Pancreas (tissue), 10 donors: Measurements from ENCODE around the gene MED26. TPM values are rescaled to one million over a fixed set of nuclear protein-coding genes. Genes with fewer than 3 reads are reported as not detected.

Experiments
- ATAC-seq, 4 donors: fragments of 200-7000 bp; cut with Tn5 transposase; one replicate each; pipeline versions ENCODE4 v1.8.0 to v1.9.1; 2020; ENCODE audit warnings: mild to moderate bottlenecking in 4 of 4, moderate library complexity in 4 of 4
- DNase-seq, 6 donors: peaks; one replicate each; pipeline ENCODE4 v3.0.0-alpha.2; 2020
- FAIRE-seq: peaks from 2 replicates; lab custom pipeline; 2012; peaks lifted over from hg19 to GRCh38; lab: Jason Lieb, UNC
- H3K27ac ChIP-seq, 4 donors: fragments of 200-600 bp; sonication (generic); 1 replicate in 3 of 4; 2 replicates in 1 of 4; pipeline versions ENCODE4 v1.5.0 to v1.8.0; 2020
- H3K27me3 ChIP-seq, 4 donors: fragments of 200-600 bp; one replicate each; pipeline ENCODE4 v1.8.0; 2021
- H3K36me3 ChIP-seq, 3 donors: fragments of 200-600 bp; sonication (generic) in 1 of 3; one replicate each; pipeline versions ENCODE4 v1.5.0 to v1.8.0; 2020 to 2021
- H3K4me1 ChIP-seq, 3 donors: fragments of 200-600 bp; one replicate each; pipeline ENCODE4 v1.8.0; 2021
- H3K4me3 ChIP-seq, 4 donors: fragments of 200-600 bp; sonication (generic) in 2 of 4; one replicate each; pipeline versions ENCODE4 v1.5.0 to v1.8.0; 2020 to 2021
- H3K9me3 ChIP-seq, 4 donors: fragments of 200-600 bp; one replicate each; pipeline ENCODE4 v1.8.0; 2021
- CTCF ChIP-seq, 4 donors: fragments of 200-600 bp; sonication (generic) in 3 of 4; IDR thresholded peaks; one replicate each; pipeline versions ENCODE4 v1.5.0 to v1.8.0; 2021; ENCODE audit warnings: antibody characterized with exemption in 4 of 4
- whole genome bisulfite sequencing, 2 donors: extraction: QIAGEN DNeasy Blood & Tissue Kit; methylation state at CpG; one replicate each; pipeline ENCODE4 v1.1.7; 2013; 5-methylcytosine and 5-hydroxymethylcytosine counted together
- intact Hi-C, 3 donors: fragments of 100-400 bp; cut with DNase I; formaldehyde crosslinking; loops; one replicate each; pipeline versions ENCODE4 v1.11.1 to v1.14.2; 2022
- polyA plus RNA-seq, 2 donors: library from polyadenylated mRNA; stranded (reverse); fragments of 200-250 nt; gene quantifications; one replicate each; pipeline ENCODE4 v1.2.3, GENCODE V29; 2013
- total RNA-seq, 6 donors: library from RNA; stranded (reverse); fragmentation: NEBNext Ultra II Directional in 4 of 6; extraction: Animal tissue kit (Norgen Biotek cat#: 25700) in 4 of 6; gene quantifications; one replicate each; pipeline versions ENCODE4 v1.2.1 to v1.2.4, GENCODE V29; 2021 to 2023
- donor health status: healthy with polysubstance abuse.
- donor health status: DM: no; HTN: no; CAD: no; lungs with moderate emphysema.
- donor health status: DM: no; HTN: no; CAD: no.
- donor health status: control.
- donor health status: control.
- donor health status: Bipolar disorder and iron deficiency.
- donor health status: DM: yes; HTN: yes; CAD: no.
- donor health status: DM: no; HTN: no; CAD: no.
- donor health status: DM: no; HTN: no; CAD: no.
- donor health status: DM: yes; HTN: yes; CAD: no.

MED26 gene
- total and polyA plus RNA-seq, 8 donors: 3.7 to 7.1 (median 4.0) TPM

DNA sequence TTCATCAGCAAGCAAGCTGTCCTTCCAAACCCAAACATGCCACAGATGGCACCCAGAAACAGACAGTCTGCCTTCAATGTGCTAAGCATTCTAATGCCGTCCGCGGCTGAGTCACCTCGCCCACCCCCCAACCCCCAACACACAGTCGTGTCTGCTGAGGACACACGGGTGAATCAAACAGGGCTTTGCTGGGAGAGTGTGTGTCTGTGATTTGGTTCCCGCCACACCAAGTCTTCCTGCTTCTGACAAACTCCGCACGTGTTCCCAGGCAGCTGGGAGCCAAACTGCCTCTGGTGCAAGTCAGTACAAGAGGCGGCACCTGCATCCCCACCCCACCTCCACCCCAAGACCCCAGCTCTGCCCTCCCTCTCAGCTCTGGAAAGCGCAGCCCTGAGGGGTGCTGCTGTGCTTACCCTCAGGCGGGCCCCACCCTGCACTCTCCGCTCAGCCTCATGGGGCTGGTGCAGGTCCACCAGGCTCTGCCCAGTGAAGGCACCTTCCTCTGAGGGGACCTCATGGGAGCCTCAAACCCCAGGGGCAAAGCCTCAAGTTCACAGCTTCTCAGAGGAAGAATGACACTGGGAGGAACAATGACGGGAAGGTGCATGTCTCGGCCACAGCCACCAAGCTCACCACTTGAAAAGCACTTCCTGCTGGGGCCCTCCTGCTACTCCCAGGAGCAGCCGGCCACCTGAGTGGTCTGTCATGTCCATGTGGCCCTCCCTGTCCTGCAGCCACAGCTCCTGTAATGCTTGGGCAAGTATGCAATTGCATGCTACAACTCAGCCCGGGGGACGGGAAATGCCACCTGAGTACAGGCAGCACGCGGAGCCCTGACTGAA is 40.8 kb downstream of the MED26 start:
- peak in 1 of 6 donors; percentile 54 for DNase-seq
- no peak for ATAC-seq
- no peaks in the 10 kb centered on the region for H3K27me3 ChIP-seq
- no peaks in the 10 kb centered on the region for H3K36me3 ChIP-seq
- no peak for TF ChIP-seq CTCF (IDR thresholded peaks at IDR 0.05)
- H3K27ac ChIP-seq: peak overlapping the region in 2 of 4 donors; percentile 2 to 74
- no peaks in the 10 kb centered on the region for H3K9me3 ChIP-seq
- 66 to 71% methylated on average over 20 of the region's 20 CpGs for WGBS, 2 donors
- peaks cover 18 to 61% (median 18%) of the 10 kb centered on the region in 3 donors for H3K4me1 ChIP-seq
- H3K4me3 ChIP-seq: peak overlapping the region in 1 of 4 donors; percentile 9
- FAIRE-seq: no peak
- intact Hi-C loops: no loop called here

- no peak for TF ChIP-seq CTCF (IDR thresholded peaks at IDR 0.05)
- H3K27me3 ChIP-seq: no peaks in the 10 kb centered on the region
- 85 to 88% methylated on average over 9 of the region's 9 CpGs for WGBS, 2 donors
- peaks cover 24 to 64% (median 25%) of the 10 kb centered on the region in 3 donors for H3K4me1 ChIP-seq
- intact Hi-C loops: no loop called here
- H3K4me3 ChIP-seq: no peak overlapping the region
- ATAC-seq (no peak), DNase-seq (peak in 1 of 6 donors; percentile 55), FAIRE-seq (no peak)
- no peaks in the 10 kb centered on the region for H3K9me3 ChIP-seq
- H3K36me3 ChIP-seq: no peaks in the 10 kb centered on the region
- H3K27ac ChIP-seq: peak overlapping the region in 2 of 4 donors; percentile 65 to 74
These were observed 41.5 kb downstream of the MED26 start for GRCh38 chr19:16586477-16586871.

GRCh38 chr19:16585808-16586476 is 42.1 kb downstream of the MED26 start:
- FAIRE-seq: no peak

GRCh38 chr19:16585094-16585801 is 42.8 kb downstream of the MED26 start:
- H3K9me3 ChIP-seq: no peaks in the 10 kb centered on the region
- ATAC-seq (no peak), FAIRE-seq (no peak), DNase-seq (peak in 1 of 6 donors; percentile 47)
- WGBS, 2 donors: 76 to 84% methylated on average over 13 of the region's 13 CpGs
- no peaks in the 10 kb centered on the region for H3K36me3 ChIP-seq
- H3K4me1 ChIP-seq: peaks cover 32 to 73% (median 32%) of the 10 kb centered on the region in 3 donors
- peak overlapping the region in 1 of 4 donors; percentile 8 for H3K4me3 ChIP-seq
- H3K27me3 ChIP-seq: no peaks in the 10 kb centered on the region
- TF ChIP-seq CTCF (IDR thresholded peaks at IDR 0.05): no peak
- intact Hi-C loops: no loop called here
- H3K27ac ChIP-seq: peak overlapping the region; percentile 4 to 74 (median 52)

More at GRCh38 chr19:16585808-16586476, 42.1 kb downstream of the MED26 start:
- intact Hi-C loops: no loop called here
- Histone ChIP-seq H3K36me3 (no peaks in the 10 kb centered on the region), H3K27me3 (no peaks in the 10 kb centered on the region), H3K27ac (peak overlapping the region in 2 of 4 donors; percentile 65 to 74), H3K4me3 (no peak overlapping the region), H3K4me1 (peaks cover 29 to 69% (median 29%) of the 10 kb centered on the region in 3 donors), H3K9me3 (no peaks in the 10 kb centered on the region)
- no peak for TF ChIP-seq CTCF (IDR thresholded peaks at IDR 0.05)
- peak in 1 of 4 donors; percentile 11 for ATAC-seq
- WGBS, 2 donors: 85 to 87% methylated on average over 11 of the region's 11 CpGs
- peak in 1 of 6 donors; percentile 27 for DNase-seq
